SK-N-MC (cell line): ENCODE results near the gene PAGE2.

ENCODE experiments used
- EZH2 ChIP-seq: fragments of 200-600 bp; sonication (generic); IDR thresholded peaks from one replicate; pipeline ENCODE4 v1.6.1; 2017; ENCODE audit warnings: antibody characterized with exemption
- FOXP2 ChIP-seq: optimal IDR thresholded peaks from 2 replicates; pipeline ENCODE3; 2011; ENCODE audit warnings: mild to moderate bottlenecking, moderate library complexity; ENCODE audit not compliant: insufficient read depth; ENCODE audit errors: extremely low read length, control extremely low read depth
- POLR2AphosphoS5 ChIP-seq: IDR thresholded peaks from 2 replicates; pipeline ENCODE4 v1.6.1; 2012; ENCODE audit warnings: mild to moderate bottlenecking, low read depth, low read length, borderline replicate concordance

DNA sequence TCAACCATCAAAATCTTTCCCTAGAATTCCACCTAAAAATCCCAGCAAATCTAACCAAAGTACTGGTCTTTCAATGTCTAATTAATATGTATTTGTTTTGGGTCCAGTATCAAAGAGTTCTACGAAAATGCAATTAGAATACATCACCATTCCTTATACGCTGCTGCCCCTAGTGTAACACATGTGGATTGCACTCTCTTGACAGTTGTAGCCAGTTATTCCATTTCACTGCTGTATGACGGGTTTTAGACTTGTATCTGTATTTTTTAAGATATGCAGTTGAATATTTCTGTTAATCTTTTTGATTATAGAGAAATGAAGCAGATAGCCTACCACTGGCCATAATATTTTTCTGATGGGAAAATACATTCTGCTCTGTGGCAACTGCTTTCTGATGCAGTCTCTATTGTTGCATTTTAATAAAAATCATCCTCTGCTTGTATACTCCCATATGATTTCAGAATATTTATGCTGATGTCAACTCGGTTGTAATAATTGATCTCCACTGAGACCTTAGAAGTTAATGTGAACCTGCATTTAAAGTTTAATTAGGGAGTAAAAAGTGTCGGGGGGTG, 31.1 kb upstream of the PAGE2 start:
- TF ChIP-seq POLR2AphosphoS5 = no peak
- no peak for TF ChIP-seq FOXP2
- TF ChIP-seq EZH2 = no peak
